Limb (tissue), 2 donors: ENCODE data around the gene SLC25A33.

ENCODE experiments used
- DNase-seq, 2 donors: peaks; one replicate each; pipeline ENCODE4 v3.0.0-alpha.2; 2016; ENCODE audit errors: extremely low spot score in 2 of 2

SLC25A33 gene

DNA sequence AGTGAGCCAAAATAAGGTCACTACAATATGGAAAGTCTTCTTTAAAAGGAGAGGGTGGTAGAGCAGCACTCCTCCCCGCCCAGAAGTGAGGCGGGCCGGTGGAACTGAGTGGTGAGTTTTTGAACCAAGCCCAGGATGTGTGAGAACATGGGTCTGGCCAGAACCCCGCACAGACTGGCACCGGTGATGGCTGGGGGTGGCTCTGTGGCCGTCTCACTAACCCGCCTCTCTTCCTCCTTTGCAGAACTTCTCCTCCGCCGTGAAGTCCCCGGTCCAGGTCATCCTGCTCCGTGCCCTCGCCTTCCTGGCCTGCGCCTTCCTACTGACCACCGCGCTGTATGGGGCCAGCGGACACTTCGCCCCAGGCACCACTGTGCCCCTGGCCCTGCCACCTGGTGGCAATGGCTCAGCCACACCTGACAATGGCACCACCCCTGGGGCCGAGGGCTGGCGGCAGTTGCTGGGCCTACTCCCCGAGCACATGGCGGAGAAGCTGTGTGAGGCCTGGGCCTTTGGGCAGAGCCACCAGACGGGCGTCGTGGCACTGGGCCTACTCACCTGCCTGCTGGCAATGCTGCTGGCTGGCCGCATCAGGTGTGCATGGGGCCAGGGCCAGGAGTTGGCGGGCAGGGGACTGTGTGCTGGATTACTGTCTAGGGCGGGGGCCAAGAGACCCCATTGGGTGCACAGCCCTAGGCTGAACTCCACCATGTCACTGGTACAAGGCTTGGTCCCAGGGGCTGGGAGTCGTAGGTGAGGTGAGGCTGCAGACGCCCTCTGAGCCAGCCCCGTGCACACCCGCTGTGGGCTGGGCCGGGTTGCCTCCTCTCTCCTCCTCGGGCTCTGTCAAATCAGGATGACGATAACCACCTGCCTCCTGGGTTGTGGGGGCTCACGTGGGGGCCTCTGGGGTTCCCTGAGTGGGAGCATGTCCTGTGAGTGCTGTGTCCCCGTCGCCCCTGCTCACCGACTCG, 61.9 kb downstream of the SLC25A33 start:
- DNase-seq = no peak

DNA sequence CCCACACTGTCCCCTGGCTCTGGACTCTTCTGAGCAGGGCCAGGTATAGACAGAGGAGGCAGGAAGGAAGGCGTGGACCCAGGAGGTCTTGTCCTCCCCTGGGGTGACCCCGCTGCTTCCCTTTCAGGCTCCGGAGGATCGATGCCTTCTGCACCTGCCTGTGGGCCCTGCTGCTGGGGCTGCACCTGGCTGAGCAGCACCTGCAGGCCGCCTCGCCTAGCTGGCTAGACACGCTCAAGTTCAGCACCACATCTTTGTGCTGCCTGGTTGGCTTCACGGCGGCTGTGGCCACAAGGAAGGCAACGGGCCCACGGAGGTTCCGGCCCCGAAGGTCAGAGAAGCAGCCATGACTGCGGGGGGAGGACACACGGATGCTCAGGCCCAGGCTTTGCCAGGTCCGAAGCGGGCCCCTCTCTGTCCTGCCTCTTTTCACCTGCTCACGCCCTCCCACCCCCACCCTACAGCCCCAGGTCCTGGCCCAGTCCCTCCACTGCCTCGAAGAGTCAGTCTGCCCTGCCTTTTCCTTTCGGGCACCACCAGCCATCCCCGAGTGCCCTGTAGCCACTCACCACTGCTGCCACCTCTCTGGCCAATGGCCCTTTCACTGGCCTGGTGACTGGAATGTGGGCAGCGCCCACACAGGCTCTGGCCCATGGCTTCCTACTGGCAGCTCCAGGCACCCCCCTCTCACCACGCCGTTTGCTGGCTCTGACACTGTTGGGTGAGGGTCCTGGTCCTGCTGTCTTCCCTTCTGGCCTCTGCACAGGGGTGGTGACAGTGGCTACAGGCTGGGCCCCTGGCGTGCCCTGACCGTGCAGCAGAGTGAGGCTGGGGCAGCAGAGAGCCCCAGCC, 62.9 kb downstream of the SLC25A33 start:
- no peak for DNase-seq

DNA sequence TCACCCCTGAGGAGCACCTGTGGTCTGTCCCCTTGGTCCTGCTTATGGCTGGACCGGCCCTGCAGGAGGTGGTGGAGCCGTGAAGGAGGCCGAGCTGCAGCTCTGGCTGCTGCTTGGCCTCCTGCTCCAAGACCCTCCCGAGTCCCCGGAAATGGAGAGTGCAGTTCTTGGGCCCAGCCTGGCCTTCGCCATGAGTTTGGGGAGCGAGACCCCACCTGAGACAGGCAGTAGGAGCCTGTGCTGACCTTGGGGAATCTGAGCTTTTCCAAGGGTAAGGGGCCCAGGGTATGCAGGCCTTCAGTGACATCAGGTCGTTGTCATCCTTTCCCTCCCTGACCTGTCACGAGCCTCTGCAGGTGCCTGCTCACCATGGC, 63.5 kb downstream of the SLC25A33 start:
- no peak for DNase-seq

GRCh38 chr1:9603307-9603706, 64.0 kb downstream of the SLC25A33 start:
- DNase-seq = no peak

- DNase-seq = no peak
These were observed 64.8 kb downstream of the SLC25A33 start for GRCh38 chr1:9603766-9604753.

GRCh38 chr1:9604836-9605235, 65.6 kb downstream of the SLC25A33 start:
- DNase-seq = no peak

DNA sequence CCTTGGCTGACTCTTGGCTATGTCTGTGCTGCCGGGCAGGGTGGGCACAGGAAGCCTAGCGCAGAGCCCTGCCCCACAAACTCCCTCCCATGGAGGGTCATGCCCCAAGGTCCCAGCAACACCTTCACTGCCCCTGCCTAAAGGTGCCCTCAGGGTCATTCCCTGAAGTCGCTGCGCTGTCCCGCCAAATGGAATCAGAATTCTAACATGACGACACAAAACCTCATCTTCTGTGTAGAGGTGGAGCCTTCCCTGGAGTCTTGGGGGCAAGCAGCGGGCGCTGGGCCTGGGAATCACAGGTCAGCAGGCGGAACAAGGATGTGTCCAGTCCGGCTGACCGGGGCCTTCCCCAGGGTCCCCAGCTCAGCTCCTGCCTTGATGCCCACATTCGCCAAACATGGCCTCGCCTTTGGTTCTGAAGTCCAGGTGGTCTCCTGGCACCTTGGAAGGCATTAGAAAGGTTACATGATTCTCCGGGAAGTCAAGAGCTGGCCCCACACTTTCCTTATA, 66.7 kb downstream of the SLC25A33 start:
- DNase-seq = no peak

GRCh38 chr1:9606458-9606857, 67.2 kb downstream of the SLC25A33 start:
- no peak for DNase-seq

GRCh38 chr1:9606948-9607347, 67.7 kb downstream of the SLC25A33 start:
- DNase-seq = no peak

GRCh38 chr1:9607352-9607751, 68.1 kb downstream of the SLC25A33 start:
- no peak for DNase-seq

- DNase-seq = no peak
These were observed 70.7 kb downstream of the SLC25A33 start for GRCh38 chr1:9609998-9610397.

DNA sequence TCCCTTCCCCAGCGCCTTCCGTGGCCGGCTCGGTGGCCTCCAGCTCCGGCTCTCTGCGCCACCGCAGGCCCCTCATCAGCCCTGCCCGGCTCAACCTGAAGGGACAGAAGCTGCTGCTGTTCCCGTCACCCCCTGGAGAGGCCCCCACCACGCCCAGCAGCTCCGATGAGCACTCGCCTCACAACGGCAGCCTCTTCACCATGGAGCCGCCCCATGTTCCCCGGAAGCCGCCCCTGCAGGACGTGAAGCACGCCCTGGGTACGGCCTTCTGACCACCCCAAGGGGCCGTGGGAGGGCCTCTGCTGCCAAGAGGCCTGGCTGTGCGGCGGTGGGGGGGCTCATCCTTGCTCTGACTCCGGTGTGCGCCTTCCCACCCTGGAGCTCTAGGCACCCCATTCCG, 71.3 kb downstream of the SLC25A33 start:
- no peak for DNase-seq

DNA sequence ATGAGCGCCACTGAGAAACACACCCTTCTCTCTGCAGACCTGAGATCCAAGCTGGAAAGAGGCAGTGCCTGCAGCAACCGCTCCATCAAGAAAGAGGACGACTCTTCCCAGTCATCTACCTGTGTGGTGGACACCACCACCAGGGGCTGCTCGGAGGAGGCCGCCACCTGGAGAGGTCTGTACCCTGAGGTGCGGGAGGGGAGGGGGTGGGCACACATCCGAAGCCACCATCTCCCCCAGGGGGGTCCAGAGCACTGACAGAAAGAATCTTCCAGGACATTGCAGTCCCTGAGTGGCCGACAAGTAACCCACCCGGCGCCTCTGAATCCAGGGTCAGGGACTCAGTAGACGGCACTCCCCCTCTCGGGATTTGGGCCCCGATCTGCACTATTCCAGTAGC, 72.5 kb downstream of the SLC25A33 start:
- DNase-seq = no peak

DNA sequence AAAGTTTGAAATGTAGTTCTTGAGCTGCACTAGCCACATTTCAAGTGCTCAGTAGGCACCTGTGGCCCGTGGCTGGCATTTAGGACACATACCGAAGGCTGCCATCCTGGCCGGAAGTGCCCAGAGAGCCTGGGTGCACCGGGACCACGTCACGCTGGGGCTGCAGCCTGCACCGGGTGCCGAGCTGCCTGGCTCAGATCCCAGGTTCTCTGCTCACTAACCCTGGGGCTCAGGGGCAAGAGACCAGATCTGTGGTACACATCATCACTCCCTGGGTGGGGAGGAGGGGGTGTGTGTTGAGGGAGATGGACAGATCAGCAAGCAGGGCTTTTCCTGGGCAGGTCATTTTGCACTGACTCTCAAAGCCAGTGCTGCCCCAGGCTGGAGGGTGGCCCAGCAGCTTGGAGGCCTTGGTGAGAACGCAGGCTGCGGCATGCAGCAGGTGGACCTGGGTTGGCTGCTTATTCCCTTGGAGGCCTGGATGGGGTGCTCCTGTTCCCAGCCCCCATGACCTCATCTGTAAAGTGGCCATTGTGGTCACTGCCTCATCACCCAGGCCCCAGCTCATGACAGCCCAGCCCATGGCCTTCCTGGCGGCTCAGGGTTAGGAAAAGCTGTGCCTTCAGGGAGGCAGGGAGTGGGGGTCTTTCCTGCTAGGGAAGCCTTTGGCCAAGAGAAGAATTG, 73.0 kb downstream of the SLC25A33 start:
- no peak for DNase-seq

DNA sequence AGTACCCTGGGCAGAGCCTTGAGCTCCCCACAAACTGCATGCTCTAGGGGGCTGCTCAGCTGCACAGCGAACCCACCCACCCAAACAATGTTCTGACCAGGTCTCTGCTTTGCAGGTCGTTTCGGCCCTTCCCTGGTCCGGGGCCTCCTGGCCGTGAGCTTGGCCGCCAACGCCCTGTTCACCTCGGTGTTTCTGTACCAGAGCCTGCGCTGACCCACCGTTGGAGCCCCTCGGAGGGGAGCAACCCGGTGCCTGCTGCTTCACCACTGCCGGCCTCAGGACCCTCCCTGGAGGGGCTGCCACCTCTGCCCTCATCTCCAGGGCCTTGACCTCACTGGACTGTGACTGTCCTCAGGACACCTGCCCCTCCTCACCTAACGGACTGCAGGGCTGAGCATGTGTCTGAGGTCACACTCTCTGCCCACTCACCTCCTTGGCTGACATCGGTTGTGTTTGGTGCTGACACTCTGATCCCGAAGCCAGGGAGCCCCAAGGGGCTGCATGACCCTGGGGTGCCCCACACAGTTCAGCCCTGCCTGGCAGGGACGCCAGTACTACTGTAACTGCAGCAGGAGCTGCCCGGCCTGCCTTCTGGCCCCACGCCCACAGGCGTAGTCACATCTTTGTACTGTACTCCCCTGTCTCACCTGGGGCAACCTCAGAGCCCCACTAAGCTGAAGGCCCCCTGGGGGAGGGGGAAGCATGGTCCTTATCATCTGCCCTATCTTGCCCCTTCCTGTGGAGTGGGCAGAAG, 73.8 kb downstream of the SLC25A33 start:
- DNase-seq = no peak

DNA sequence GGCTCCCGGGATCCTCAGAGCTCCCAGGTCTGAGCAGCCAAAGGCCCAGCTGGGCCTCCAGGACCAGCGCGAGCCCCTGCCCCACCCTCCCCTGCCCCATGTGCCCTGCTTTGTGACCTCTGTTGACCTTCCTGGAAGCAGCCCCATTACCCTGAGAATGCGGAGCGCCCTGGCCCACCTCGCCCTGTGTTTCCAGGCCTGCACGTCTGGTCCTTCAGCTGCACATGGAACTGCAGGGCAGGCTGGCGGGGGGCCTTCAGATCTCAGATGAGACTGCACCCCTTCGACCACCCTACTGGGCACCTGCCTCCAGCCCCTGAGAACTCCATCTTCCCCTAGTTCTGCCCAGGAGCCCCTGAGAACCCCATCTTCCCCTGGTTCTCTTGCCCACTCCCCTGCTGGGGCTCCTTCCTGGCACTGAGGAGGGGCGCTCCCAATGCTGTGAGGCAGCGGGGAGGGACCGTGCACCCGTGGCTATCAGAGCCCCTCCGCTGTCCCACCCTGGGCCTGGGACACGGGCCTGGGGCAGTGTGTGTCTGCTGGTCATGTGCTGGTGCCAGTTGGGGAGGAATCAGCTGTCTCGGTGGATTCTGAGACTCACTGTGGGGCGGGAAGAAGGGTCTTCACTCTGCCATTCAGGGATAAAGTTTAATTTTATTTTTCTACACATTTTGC, 74.5 kb downstream of the SLC25A33 start:
- no peak for DNase-seq

- DNase-seq = no peak
These were observed 76.2 kb downstream of the SLC25A33 start for GRCh38 chr1:9615316-9616063.

DNA sequence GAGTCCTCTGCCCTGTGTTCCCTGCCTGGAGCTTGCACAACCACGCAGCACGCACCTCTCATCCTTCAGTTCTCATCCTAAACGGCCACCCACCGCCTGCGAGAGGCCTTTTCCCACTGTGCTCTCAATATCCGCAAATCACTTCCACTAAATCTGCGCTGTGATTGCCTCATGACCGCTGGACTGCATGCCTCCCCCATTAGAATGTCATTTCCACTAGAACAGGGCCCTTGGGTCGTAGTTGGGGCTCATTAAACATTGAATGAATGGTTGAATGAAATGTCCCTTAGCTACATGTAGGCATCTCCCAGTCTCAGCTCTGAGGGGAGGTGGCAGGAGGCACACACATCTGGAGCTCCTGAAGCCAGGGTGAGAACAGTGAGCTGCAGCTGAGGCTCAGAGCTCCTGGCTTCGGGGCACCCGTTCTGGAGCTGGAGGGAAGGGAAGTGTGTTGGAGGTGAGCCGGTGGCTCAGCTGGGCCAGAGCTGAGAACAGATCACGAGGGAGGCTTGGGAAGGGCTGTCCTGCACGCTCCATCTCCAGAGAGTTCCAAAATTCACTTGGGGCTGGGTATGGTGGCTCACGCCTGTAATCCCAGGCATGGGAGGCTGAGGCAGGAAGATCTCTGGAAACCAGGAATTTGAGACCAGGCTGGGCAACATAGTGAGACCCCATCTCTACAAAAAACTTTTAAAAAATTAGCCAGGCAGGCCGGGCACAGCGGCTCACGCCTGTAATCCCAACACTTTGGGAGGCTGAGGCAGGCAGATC, 79.8 kb downstream of the SLC25A33 start:
- no peak for DNase-seq
